ENCODE measurements around the gene ACD. TPM values are rescaled to one million over a fixed set of nuclear protein-coding genes. Genes with fewer than 3 reads are reported as not detected.

The ACD gene
- total and polyA plus RNA-seq, 2 of the 8 experiments (the other 6 are each of a cell fraction or from before 2014, with no cell fraction given) = 34.8 to 58.0 TPM

DNA sequence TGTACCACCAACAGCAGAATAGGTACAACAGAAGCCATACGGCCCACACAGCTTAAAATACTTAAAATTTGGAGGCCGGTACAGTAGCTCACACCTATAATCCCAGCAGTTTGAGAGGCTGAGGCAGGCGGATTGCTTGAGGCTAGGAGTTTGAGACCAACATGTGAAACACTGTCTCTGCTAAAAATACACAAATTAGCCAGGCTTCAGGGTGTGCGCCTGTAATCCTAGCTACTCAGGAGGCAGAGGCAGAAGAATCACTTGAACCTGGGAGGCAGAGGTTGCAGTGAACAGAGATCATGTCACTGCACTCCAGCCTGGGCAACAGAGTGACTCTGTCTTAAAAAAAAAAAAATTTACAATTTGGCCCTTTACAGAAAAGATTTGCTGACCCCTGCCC is 42.1 kb upstream of the ACD start:
- no peak for DNase-seq (ENCODE audit: low read depth in 1 of 2, low spot score in 2 of 2)
- Histone ChIP-seq H2BK120ac (replicated peaks; ENCODE audit: low read depth, low read length) (no peak overlapping the region), H3K27me3 (replicated peaks in 1 of 4; ENCODE audit: control insufficient read depth in 3 of 4, extremely low read depth in 1 of 4, insufficient read depth in 3 of 4, low read length in 3 of 4) (no peaks in the 10 kb centered on the region), H4K20me1 (replicated peaks in 1 of 2; ENCODE audit: control insufficient read depth in 1 of 2, insufficient read depth in 2 of 2, low read length in 2 of 2) (peaks cover 0 to 3% of the 10 kb centered on the region in 2 experiments), H3K27ac (ENCODE audit: low read depth, low read length) (no peak overlapping the region), H3K79me2 (ENCODE audit: control insufficient read depth in 1 of 2, insufficient read depth in 2 of 2, low read length in 2 of 2) (peaks cover 0 to 30% of the 10 kb centered on the region in 2 experiments; a peak in 2 of 4 replicates), H3K56ac (replicated peaks; ENCODE audit: insufficient read length, low read depth, low read length) (no peak overlapping the region), H3K23ac (ENCODE audit: insufficient read length) (no peak overlapping the region), H2BK12ac (ENCODE audit: low read depth, low read length) (no peak overlapping the region), H2BK15ac (ENCODE audit: low read length) (no peak overlapping the region), H3K18ac (ENCODE audit: extremely low read depth, low read length) (no peak overlapping the region), H2AFZ (ENCODE audit: low read length) (no peak overlapping the region), H4K8ac (ENCODE audit: extremely low read depth, insufficient read depth, low read length) (no peak overlapping the region), H2BK20ac (ENCODE audit: low read length) (no peak overlapping the region), H4K5ac (ENCODE audit: insufficient read length, low read depth, low read length) (no peak overlapping the region), H3K14ac (ENCODE audit: insufficient read length) (no peak overlapping the region), H3K4ac (replicated peaks; ENCODE audit: insufficient read length, low read depth, low read length) (no peak overlapping the region), H3K4me3 (ENCODE audit: extremely low read depth in 1 of 4, insufficient read depth in 2 of 4, low read depth in 3 of 4, low read length in 4 of 4) (no peak overlapping the region), H3K36me3 (ENCODE audit: control insufficient read depth in 2 of 4, insufficient read depth in 4 of 4, low read length in 3 of 4) (peaks cover 0 to 3% (median 0%) of the 10 kb centered on the region in 4 experiments; a peak in 1 of 8 replicates), H3K23me2 (ENCODE audit: low read depth, low read length) (no peaks in the 10 kb centered on the region), H3K79me1 (ENCODE audit: low read depth, low read length) (peaks cover 7% of the 10 kb centered on the region; the same call in 1 of the 2 replicates), H4K91ac (replicated peaks; ENCODE audit: insufficient read length, low read length) (no peak overlapping the region), H3K4me1 (replicated peaks in 1 of 4; ENCODE audit: control insufficient read depth in 3 of 4, insufficient read depth in 4 of 4, low read length in 3 of 4) (peaks cover 0 to 3% (median 2%) of the 10 kb centered on the region in 4 experiments; a peak in 1 of 7 replicates), H2AK5ac (ENCODE audit: low read depth, low read length) (no peak overlapping the region), H2BK5ac (ENCODE audit: low read depth, low read length) (no peak overlapping the region), H3K4me2 (ENCODE audit: insufficient read depth in 1 of 2, low read depth in 2 of 2, low read length in 2 of 2) (no peak overlapping the region), H3K9ac (replicated peaks in 1 of 4; ENCODE audit: extremely low read depth in 1 of 4, low read depth in 3 of 4, low read length in 3 of 4) (no peak overlapping the region), H3K9me3 (ENCODE audit: insufficient read depth in 2 of 2, low read depth in 1 of 2, low read length in 1 of 2) (peaks cover 0 to 4% of the 10 kb centered on the region in 2 experiments; a peak in 1 of 4 replicates)
- TF ChIP-seq TAF1 (IDR thresholded peaks at IDR 0.05; ENCODE audit: low read depth, low read length) = no peak
- no peak for TF ChIP-seq CBX8 (IDR thresholded peaks at IDR 0.05; ENCODE audit: borderline replicate concordance, low read depth, low read length)
- TF ChIP-seq GTF2F1 (IDR thresholded peaks at IDR 0.05; ENCODE audit: borderline replicate concordance, low read depth, low read length) = no peak
- no peak for TF ChIP-seq JUN (IDR thresholded peaks at IDR 0.05; ENCODE audit: low read depth, low read length)
- no peak for TF ChIP-seq BCL11A (IDR thresholded peaks at IDR 0.05; ENCODE audit: low read depth in 2 of 2, low read length in 2 of 2)
- TF ChIP-seq, protein P1, sequence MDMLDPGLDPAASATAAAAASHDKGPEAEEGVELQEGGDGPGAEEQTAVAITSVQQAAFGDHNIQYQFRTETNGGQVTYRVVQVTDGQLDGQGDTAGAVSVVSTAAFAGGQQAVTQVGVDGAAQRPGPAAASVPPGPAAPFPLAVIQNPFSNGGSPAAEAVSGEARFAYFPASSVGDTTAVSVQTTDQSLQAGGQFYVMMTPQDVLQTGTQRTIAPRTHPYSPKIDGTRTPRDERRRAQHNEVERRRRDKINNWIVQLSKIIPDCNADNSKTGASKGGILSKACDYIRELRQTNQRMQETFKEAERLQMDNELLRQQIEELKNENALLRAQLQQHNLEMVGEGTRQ (IDR thresholded peaks at IDR 0.05; ENCODE audit: low read length) = no peak
- WGBS, 2 experiments (ENCODE audit: extremely low coverage in 1 of 2, insufficient coverage in 1 of 2, insufficient read length in 1 of 2, insufficient replicate concordance in 2 of 2, low coverage in 1 of 2, low lambda C conversion rate in 2 of 2, missing lambda C conversion rate in 1 of 2) = 87% methylated on average over 4 of the region's 4 CpGs; no CpG with 5 or more reads in 1 of the 2 experiments
- POLR2A ChIA-PET (ENCODE audit: partially characterized antibody) = interaction anchor here (0.6 to 0.7 kb wide), 3 partner anchors 19 to 285 kb away, joined by 3 to 4 read pairs (median 3); partner anchors contain the start of gene PSKH1
- CTCF ChIA-PET (ENCODE audit: partially characterized antibody) = interaction anchor here (0.6 to 1.2 kb wide), 2 partner anchors 15 to 29 kb away, joined by 3 to 4 read pairs; no protein-coding TSS in a partner anchor
- FAIRE-seq = no peak
